GM21619 (cell line): ENCODE measurements around the gene NOD1.
A peak's percentile ranks its signal among the peaks of the same experiment; 100 is the strongest.
"Not testable (repeated sequence)": the region's sequence is repeated elsewhere in the genome, so short reads cannot be mapped to it uniquely, and the experiment has no call there.

ENCODE experiments used
- ATAC-seq: cut with Tn5 transposase; IDR thresholded peaks from one replicate; pipeline ENCODE4 v1.9.1; 2021; ENCODE audit not compliant: unreplicated experiment

NOD1 gene

DNA sequence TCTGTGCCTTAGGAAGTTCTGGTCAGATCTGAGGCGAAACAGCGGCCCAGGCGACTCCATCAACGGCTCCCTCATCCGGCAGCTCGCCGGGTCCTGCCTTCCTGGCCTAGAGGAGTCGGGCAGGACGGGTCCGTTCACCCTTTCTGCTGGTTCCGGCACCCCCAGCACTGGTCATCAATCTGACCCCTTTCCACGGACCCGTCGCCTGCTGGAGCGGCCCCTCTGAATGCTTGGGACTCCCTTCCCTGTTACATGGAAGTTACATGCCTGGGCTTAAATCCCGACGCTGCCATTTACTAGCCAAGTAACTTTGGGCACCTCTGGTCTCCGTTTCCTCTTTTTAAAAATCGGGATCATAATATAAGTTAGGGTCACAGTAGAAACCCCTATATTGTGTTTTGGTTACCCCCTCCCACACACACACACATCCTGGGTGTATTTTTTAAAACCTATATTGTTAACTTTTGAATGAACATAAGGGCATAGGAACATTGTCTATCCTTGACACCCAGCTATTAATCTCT, 26.7 kb upstream of the NOD1 start:
- no peak for ATAC-seq

- ATAC-seq = peak; percentile 98
These were observed 26.0 kb upstream of the NOD1 start, which contains the start of gene GGCT for GRCh38 chr7:30504301-30505173. Gene GGCT, minus strand, starts transcription at chr7:30504829. Its CDS starts 120 bp downstream, at chr7:30504709.

- ATAC-seq = no peak
These were observed 25.0 kb upstream of the NOD1 start for GRCh38 chr7:30503274-30504212.

DNA sequence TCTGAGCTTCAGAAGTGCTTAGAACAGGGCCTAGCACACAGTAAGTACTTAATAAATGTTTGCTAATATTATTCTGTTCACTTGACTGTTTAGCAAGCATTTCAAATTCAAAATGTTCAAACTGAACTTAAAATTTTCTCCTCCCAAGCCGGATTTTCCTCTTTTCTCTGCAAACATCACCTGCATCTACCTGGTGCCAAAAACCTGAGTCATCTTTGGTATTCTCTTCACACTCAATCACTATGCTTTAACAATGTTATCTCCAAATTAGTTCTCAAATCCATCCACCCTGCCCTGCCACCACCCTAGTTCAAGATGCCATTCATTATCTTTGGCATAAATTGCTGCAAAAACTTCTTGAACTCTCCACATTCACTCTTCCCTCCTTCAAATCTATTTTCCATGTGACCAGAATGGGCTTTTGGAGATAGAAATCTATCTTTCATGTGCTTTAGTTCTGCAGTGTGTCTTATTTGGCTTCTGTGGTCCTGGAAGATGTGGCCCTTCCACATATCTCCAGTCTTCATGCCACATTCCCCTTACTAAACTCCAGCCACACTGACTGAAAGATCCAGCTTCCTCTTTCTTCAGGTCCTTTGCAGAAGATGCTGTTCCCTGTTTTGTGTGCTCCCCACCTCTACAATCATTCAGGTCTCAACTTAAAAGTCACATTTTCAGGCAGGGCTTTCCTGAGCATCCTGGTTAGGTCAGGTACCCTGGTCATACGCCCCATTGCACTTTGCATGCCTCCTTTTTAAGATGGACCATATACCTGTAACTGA, 24.1 kb upstream of the NOD1 start:
- no peak for ATAC-seq

GRCh38 chr7:30501264-30501663, 22.7 kb upstream of the NOD1 start:
- ATAC-seq = no peak

- ATAC-seq = no peak
These were observed 14.6 kb upstream of the NOD1 start for GRCh38 chr7:30493228-30493627.

DNA sequence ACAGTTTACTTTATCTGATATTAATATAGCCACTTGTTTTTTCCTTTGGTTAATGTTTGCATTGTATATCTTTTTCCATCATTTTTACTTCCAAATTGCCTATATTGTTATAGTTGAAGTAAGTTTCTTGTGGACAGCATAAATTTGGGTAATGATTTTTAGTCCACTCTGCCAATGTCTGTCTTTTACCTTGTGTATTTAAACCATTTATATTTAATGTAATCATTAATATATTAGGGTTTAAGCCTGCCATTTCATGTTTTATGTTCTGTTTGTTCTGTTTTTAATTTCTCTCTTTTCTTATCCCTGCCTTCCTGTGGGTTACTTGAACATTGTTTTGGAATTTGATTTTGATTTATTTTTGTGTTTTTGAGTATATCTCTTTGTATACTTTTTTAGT, 12.8 kb upstream of the NOD1 start:
- no peak for ATAC-seq

DNA sequence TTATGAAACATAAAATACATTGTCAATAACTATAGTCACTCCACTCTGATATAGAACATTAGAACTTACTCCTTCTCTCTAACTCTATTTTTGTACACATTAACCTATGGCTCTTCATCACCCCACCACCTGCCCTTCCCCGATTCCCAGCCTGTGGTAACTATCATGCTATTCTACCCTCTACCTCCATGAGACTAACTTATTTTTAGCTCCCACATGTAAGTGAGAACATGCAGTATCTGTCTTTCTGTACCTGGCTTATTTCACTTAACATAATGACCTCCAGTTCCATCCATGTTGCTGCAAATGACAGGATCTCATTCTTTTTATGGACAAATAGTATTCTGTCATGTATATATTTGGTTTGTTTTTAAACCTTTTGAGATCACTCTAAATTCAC, 8.8 kb upstream of the NOD1 start:
- no peak for ATAC-seq

GRCh38 chr7:30485667-30486066, 7.1 kb upstream of the NOD1 start:
- ATAC-seq = no peak

DNA sequence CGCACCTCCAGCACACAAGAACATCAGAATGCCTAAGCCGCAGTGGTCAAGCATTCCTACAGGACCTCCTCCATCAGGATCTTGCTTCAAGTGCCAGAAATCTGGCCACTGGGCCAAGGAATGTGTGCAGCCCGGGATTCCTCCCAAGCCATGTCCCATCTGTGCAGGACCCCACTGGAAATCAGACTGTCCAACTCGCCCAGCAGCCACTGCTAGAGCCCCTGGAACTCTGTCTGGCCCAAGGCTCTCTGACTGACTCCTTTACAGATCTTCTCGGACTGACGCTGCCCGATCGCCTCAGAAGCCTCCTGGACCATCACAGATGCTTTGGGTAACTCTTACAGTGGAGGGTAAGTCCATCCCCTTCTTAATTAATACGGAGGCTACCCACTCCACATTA, 2.8 kb upstream of the NOD1 start:
- not testable (repeated sequence) for ATAC-seq

DNA sequence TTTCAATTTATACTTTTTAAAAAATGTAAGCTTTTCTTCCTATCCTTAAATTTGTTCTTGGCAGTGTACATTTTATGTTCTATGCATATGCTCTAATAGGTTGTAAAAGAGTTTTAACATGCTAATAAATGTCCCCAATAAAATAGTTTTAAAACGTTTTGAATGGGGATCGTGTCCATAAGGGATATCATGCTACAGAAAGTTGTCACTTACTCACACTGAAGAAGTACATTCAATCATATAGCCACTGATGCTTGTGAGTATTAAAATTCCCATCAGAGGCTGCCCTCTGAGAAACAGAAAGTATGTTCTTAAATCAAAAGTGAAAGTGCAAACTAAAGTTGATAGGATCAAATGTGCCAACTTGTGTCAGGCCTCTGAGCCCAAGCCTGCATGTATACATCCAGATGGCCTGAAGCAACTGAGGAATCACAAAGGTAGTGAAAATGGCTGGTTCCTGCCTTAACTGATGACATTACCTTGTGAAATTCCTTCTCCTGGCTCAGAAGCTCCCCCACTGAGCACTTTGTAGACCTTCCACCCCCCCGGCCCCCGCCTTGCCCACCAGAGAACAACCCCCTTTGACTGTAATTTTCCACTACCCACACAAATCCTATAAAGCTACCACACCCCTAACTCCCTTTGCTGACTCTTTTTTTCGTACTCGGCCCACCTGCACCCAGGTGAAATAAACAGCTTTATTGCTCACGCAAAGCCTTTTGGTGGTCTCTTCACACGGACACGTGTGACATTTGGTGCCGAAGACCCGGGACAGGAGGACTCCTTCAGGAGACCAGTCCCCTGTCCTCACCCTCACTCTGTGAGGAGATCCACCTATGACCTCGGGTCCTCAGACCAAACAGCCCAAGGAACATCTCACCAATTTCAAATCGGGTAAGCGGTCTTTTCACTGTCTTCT, 877 bp upstream of the NOD1 start:
- no peak for ATAC-seq

DNA sequence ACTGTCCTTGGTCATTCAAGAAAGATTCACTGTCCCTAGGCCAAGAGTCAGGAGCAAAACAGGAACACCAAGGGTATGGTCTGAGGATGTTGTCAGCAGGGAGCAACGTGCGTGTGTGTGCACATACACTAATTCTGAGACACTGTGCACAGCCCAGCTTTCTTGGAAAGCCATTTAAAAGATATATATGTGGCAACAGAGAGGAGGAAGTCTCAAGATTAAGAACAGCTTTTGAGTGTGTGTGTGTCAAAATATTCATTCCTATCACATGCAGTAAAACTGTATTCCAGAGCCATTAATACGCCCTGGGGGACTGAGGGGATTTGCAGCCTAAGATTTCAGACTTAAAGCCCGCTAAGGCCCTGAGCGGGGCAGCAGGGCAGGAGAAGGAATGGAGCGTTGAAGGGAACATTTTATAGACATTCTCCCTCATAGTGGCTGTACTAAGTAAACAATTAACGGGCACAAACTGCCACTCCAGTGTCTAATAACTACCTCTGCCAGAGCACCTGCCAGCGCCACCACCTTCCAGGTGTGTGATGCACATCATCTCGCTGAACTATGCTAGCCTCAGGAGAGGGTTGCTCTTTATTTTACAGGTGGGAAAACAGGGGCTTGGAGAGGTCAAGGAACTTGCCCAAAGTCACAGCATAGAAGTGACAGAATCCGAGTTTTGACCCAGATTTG, 2.0 kb downstream of the NOD1 start:
- no peak for ATAC-seq

DNA sequence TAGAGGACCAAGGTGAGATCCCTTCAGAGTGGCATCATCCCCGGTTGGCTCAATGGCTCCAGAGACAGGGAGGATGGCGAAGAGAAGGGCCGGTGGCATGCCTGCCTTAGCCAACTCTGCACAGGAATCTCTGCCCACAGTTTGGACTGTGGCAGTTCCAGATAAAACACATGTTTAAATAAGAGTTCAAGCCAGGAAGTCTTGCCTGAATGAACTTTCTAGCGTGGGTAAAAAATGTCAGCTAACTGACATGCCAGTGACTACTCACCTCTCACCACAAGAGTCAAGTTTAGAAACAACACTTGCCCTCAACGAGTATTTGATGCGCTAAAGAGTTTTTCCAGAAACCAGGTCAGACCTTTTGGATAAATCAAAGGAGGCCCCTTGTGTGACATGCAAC, 3.0 kb downstream of the NOD1 start:
- ATAC-seq = no peak

GRCh38 chr7:30474893-30475292, 3.7 kb downstream of the NOD1 start:
- ATAC-seq = no peak

GRCh38 chr7:30474485-30474884, 4.1 kb downstream of the NOD1 start:
- ATAC-seq = no peak

DNA sequence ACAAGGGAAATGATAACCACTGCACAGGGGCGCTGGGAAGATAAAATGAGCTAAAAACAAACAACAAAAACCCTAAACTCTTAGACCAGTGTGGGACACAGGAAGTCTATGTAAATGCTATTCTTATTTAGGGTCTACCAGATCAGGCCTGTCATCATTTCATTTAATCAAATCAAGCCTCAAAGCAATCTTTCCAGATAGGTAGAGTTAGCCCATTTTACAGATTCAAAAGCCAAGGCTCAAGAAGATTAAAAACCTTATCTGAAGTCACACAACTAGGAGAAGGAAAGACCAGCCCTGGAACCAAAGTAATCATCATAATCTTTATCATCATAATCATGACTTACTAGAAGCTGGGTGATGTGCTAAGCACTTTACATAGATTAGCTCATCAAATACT, 4.7 kb downstream of the NOD1 start:
- ATAC-seq = no peak

DNA sequence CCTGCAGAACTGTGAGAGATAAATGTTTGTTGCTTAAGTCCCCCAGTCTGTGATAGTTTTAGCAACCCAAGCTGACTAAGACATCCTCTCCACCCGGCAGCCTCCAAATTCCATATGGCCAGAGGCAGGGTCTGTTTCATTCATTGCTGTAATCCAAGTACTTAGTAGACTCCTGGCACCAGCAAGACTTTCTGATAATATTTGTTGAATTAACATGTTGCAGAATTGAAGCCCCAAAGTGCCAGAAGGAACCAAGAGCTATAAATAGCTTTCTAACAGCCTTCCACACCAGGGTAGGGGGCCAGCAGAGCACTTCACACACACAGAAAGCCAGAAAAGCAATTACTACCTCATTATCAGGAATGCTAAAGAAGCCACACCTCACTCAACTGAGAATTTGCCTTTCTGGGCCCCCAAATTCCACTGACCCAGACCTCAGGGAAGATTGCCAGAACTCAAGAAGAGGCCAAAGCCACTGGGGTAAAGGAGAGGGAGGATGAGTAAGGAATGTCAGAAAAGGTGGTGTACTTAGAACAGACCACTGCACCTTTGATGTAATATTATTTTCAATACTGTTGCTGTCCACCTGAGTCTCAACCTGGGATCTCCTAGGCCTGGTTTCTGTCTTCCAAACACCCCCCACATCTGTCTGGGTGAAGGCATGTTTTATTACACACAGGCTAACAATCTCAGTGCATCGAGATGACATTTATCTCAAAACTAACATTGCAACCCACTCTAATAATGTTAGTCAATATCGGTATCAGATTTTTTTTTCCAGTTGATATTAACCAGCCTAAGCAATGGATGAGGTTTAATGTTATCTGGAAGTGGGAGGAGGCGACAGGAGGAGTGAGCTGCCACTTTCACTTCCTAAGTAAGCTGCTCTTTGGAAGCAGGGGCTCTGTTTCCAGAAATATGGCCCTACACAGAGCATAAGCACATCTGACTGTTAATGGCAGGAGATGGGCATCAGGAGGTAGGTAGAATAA, 5.5 kb downstream of the NOD1 start:
- ATAC-seq = no peak
